H1 (cell line): ENCODE results near the gene SMIM38.

Source experiments
- EP300 ChIP-seq, 2 experiments: IDR thresholded peaks; 1 replicate in 1 of 2; 2 replicates in 1 of 2; pipeline ENCODE4 v1.6.1; 2011 to 2012; ENCODE audit warnings: low read depth in 2 of 2, low read length in 2 of 2, mild to moderate bottlenecking in 2 of 2, borderline replicate concordance in 1 of 2, inconsistent platforms in 1 of 2, moderate library complexity in 1 of 2
- JUN ChIP-seq: IDR thresholded peaks from 2 replicates; pipeline ENCODE4 v1.6.1; 2011; ENCODE audit warnings: low read depth, mild to moderate bottlenecking, improper control_type of control experiment, low read length
- POLR2AphosphoS5 ChIP-seq: IDR thresholded peaks from 2 replicates; pipeline ENCODE4 v1.6.1; 2011; ENCODE audit warnings: low read depth, low read length
- TF ChIP-seq, protein P1 (sequence below): IDR thresholded peaks from 2 replicates; pipeline ENCODE4 v1.6.1; 2012; ENCODE audit warnings: inconsistent platforms
- TF ChIP-seq, protein P2 (sequence below), 3 experiments: IDR thresholded peaks; 1 replicate in 2 of 3; 2 replicates in 1 of 3; pipeline versions ENCODE4 v1.5.1 to v1.6.1; 2011; ENCODE audit warnings: low read length in 3 of 3, mild to moderate bottlenecking in 3 of 3, inconsistent platforms in 2 of 3, low read depth in 1 of 3, moderate library complexity in 1 of 3; ENCODE audit not compliant: insufficient read depth in 1 of 3; ENCODE audit errors: control extremely low read depth in 1 of 3
- TF ChIP-seq, protein P3 (sequence below): IDR thresholded peaks from 2 replicates; pipeline ENCODE4 v1.6.1; 2012; ENCODE audit warnings: low read length, inconsistent platforms

DNA sequence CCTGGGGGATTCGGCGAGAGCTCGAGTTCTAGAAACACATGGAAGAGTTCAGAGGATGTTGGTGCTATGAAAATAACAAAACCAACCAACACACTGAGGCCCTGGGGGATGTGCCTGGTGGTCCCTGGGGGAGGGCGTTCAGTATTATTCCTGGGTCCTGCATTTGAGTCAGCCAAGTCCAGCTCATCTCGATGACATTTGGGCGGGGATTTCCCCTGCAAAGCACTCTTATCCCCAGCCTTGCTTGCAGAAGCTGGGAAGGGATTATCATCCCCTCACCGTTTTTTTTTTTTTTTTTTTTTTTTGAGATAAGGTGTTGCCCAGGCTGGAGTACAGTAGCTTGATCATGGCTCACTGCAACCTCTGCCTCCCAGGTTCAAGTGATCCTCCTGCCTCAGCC lies 2.1 kb upstream of the SMIM38 start:
- TF ChIP-seq POLR2AphosphoS5 (no peak), EP300 (IDR thresholded peaks at IDR 0.05; ENCODE audit: borderline replicate concordance in 1 of 2, low read depth in 2 of 2, low read length in 2 of 2) (no peak), JUN (no peak)
- TF ChIP-seq, protein P1, sequence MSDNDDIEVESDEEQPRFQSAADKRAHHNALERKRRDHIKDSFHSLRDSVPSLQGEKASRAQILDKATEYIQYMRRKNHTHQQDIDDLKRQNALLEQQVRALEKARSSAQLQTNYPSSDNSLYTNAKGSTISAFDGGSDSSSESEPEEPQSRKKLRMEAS, result no peak
- TF ChIP-seq, protein P2, sequence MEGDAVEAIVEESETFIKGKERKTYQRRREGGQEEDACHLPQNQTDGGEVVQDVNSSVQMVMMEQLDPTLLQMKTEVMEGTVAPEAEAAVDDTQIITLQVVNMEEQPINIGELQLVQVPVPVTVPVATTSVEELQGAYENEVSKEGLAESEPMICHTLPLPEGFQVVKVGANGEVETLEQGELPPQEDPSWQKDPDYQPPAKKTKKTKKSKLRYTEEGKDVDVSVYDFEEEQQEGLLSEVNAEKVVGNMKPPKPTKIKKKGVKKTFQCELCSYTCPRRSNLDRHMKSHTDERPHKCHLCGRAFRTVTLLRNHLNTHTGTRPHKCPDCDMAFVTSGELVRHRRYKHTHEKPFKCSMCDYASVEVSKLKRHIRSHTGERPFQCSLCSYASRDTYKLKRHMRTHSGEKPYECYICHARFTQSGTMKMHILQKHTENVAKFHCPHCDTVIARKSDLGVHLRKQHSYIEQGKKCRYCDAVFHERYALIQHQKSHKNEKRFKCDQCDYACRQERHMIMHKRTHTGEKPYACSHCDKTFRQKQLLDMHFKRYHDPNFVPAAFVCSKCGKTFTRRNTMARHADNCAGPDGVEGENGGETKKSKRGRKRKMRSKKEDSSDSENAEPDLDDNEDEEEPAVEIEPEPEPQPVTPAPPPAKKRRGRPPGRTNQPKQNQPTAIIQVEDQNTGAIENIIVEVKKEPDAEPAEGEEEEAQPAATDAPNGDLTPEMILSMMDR (IDR thresholded peaks at IDR 0.05; ENCODE audit: control extremely low read depth in 1 of 3, insufficient read depth in 1 of 3, low read depth in 1 of 3, low read length in 3 of 3), result no peak
- TF ChIP-seq, protein P3, sequence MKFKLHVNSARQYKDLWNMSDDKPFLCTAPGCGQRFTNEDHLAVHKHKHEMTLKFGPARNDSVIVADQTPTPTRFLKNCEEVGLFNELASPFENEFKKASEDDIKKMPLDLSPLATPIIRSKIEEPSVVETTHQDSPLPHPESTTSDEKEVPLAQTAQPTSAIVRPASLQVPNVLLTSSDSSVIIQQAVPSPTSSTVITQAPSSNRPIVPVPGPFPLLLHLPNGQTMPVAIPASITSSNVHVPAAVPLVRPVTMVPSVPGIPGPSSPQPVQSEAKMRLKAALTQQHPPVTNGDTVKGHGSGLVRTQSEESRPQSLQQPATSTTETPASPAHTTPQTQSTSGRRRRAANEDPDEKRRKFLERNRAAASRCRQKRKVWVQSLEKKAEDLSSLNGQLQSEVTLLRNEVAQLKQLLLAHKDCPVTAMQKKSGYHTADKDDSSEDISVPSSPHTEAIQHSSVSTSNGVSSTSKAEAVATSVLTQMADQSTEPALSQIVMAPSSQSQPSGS, result no peak
